T-helper 1 cell treated with Interleukin-12 subunit alpha and Interleukin-12 subunit beta and Interleukin-4 antibody, amounts not matched to agents 30 μg/mL and 1 μg/mL, for 36 hours (primary cell): Measurements from ENCODE around the gene FBXO44.

ENCODE experiments used
- H3K27ac Mint-ChIP-seq: one replicate; pipeline ENCODE4 v1.8.0; 2021; ENCODE audit warnings: mild to moderate bottlenecking, mixed read lengths
- H3K27me3 Mint-ChIP-seq: one replicate; pipeline ENCODE4 v1.8.0; 2021; ENCODE audit warnings: low read depth, mixed read lengths
- H3K36me3 Mint-ChIP-seq: one replicate; pipeline ENCODE4 v1.8.0; 2021; ENCODE audit warnings: low read depth, mixed read lengths
- H3K4me1 Mint-ChIP-seq: one replicate; pipeline ENCODE4 v1.8.0; 2021; ENCODE audit warnings: low read depth, mixed read lengths
- H3K4me3 Mint-ChIP-seq: one replicate; pipeline ENCODE4 v1.8.0; 2021; ENCODE audit warnings: mild to moderate bottlenecking, moderate library complexity, mixed read lengths
- H3K9me3 Mint-ChIP-seq: one replicate; pipeline ENCODE4 v1.8.0; 2021; ENCODE audit warnings: mixed read lengths

FBXO44 gene

GRCh38 chr1:11682287-11682771 is 27.7 kb downstream of the FBXO44 start:
- Mint-ChIP-seq H3K27me3 (peaks cover 5% of the 10 kb centered on the region), H3K4me1 (peaks cover 10% of the 10 kb centered on the region), H3K27ac (no peak overlapping the region), H3K9me3 (no peaks in the 10 kb centered on the region), H3K36me3 (peaks cover 3% of the 10 kb centered on the region), H3K4me3 (peak overlapping the region; percentile 54)

- no peaks in the 10 kb centered on the region for H3K9me3 Mint-ChIP-seq
- H3K27ac Mint-ChIP-seq: no peak overlapping the region
- H3K4me3 Mint-ChIP-seq: no peak overlapping the region
- peaks cover 7% of the 10 kb centered on the region for H3K27me3 Mint-ChIP-seq
- peaks cover 10% of the 10 kb centered on the region for H3K4me1 Mint-ChIP-seq
- peaks cover 3% of the 10 kb centered on the region for H3K36me3 Mint-ChIP-seq
These were observed 28.1 kb downstream of the FBXO44 start for GRCh38 chr1:11682799-11683198.

- Mint-ChIP-seq H3K9me3 (no peaks in the 10 kb centered on the region), H3K27me3 (peaks cover 20% of the 10 kb centered on the region), H3K4me1 (peaks cover 5% of the 10 kb centered on the region), H3K27ac (no peak overlapping the region), H3K36me3 (no peaks in the 10 kb centered on the region), H3K4me3 (no peak overlapping the region)
These were observed 29.4 kb downstream of the FBXO44 start for GRCh38 chr1:11684070-11684469.

- Mint-ChIP-seq H3K4me3 (no peak overlapping the region), H3K27me3 (peaks cover 31% of the 10 kb centered on the region), H3K36me3 (no peaks in the 10 kb centered on the region), H3K27ac (no peak overlapping the region), H3K4me1 (peaks cover 2% of the 10 kb centered on the region), H3K9me3 (no peaks in the 10 kb centered on the region)
These were observed 30.6 kb downstream of the FBXO44 start for GRCh38 chr1:11685210-11685752.

- H3K36me3 Mint-ChIP-seq: no peaks in the 10 kb centered on the region
- no peak overlapping the region for H3K4me3 Mint-ChIP-seq
- H3K27ac Mint-ChIP-seq: no peak overlapping the region
- H3K4me1 Mint-ChIP-seq: peaks cover 10% of the 10 kb centered on the region
- H3K9me3 Mint-ChIP-seq: no peaks in the 10 kb centered on the region
- H3K27me3 Mint-ChIP-seq: peaks cover 52% of the 10 kb centered on the region
These were observed 33.8 kb downstream of the FBXO44 start for GRCh38 chr1:11688506-11688905.

GRCh38 chr1:11690397-11691301 is 36.0 kb downstream of the FBXO44 start:
- no peaks in the 10 kb centered on the region for H3K9me3 Mint-ChIP-seq
- H3K4me3 Mint-ChIP-seq: no peak overlapping the region
- no peak overlapping the region for H3K27ac Mint-ChIP-seq
- H3K27me3 Mint-ChIP-seq: peaks cover 59% of the 10 kb centered on the region
- no peaks in the 10 kb centered on the region for H3K36me3 Mint-ChIP-seq
- peaks cover 13% of the 10 kb centered on the region for H3K4me1 Mint-ChIP-seq

- H3K27me3 Mint-ChIP-seq: peaks cover 54% of the 10 kb centered on the region
- no peak within 1 kb of the TSS for H3K27ac Mint-ChIP-seq
- H3K4me3 Mint-ChIP-seq: peak within 1 kb of the TSS; percentile 50
These were observed 36.7 kb downstream of the FBXO44 start, which contains the start of gene DRAXIN for GRCh38 chr1:11691302-11691914. Gene DRAXIN, plus strand, starts transcription at chr1:11691710. Its CDS starts 14,549 bp downstream, at chr1:11706259.

GRCh38 chr1:11691928-11692711 is 37.4 kb downstream of the FBXO44 start:
- Mint-ChIP-seq H3K4me1 (peaks cover 13% of the 10 kb centered on the region), H3K9me3 (no peaks in the 10 kb centered on the region), H3K4me3 (peak overlapping the region; percentile 50), H3K27me3 (peaks cover 54% of the 10 kb centered on the region), H3K36me3 (no peaks in the 10 kb centered on the region), H3K27ac (no peak overlapping the region)

More at GRCh38 chr1:11691302-11691914, 36.7 kb downstream of the FBXO44 start, which contains the start of gene DRAXIN:
- H3K9me3 Mint-ChIP-seq: no peaks in the 10 kb centered on the region
- H3K4me1 Mint-ChIP-seq: peaks cover 13% of the 10 kb centered on the region
- H3K36me3 Mint-ChIP-seq: no peaks in the 10 kb centered on the region

GRCh38 chr1:11693024-11693590 is 38.4 kb downstream of the FBXO44 start:
- peak overlapping the region; percentile 30 for H3K4me3 Mint-ChIP-seq
- H3K36me3 Mint-ChIP-seq: no peaks in the 10 kb centered on the region
- peaks cover 49% of the 10 kb centered on the region for H3K27me3 Mint-ChIP-seq
- H3K9me3 Mint-ChIP-seq: no peaks in the 10 kb centered on the region
- H3K4me1 Mint-ChIP-seq: peaks cover 13% of the 10 kb centered on the region
- no peak overlapping the region for H3K27ac Mint-ChIP-seq

- H3K36me3 Mint-ChIP-seq: no peaks in the 10 kb centered on the region
- peaks cover 49% of the 10 kb centered on the region for H3K27me3 Mint-ChIP-seq
- H3K27ac Mint-ChIP-seq: no peak overlapping the region
- peaks cover 13% of the 10 kb centered on the region for H3K4me1 Mint-ChIP-seq
- no peaks in the 10 kb centered on the region for H3K9me3 Mint-ChIP-seq
- H3K4me3 Mint-ChIP-seq: no peak overlapping the region
These were observed 39.2 kb downstream of the FBXO44 start for GRCh38 chr1:11693917-11694316.

GRCh38 chr1:11695861-11696260 is 41.2 kb downstream of the FBXO44 start:
- Mint-ChIP-seq H3K36me3 (no peaks in the 10 kb centered on the region), H3K9me3 (no peaks in the 10 kb centered on the region), H3K27me3 (peaks cover 34% of the 10 kb centered on the region), H3K4me1 (peaks cover 8% of the 10 kb centered on the region), H3K4me3 (no peak overlapping the region), H3K27ac (no peak overlapping the region)

- Mint-ChIP-seq H3K27ac (no peak overlapping the region), H3K4me1 (peaks cover 8% of the 10 kb centered on the region), H3K4me3 (no peak overlapping the region)
These were observed 42.7 kb downstream of the FBXO44 start for GRCh38 chr1:11697188-11697892.

GRCh38 chr1:11697893-11698210 is 43.2 kb downstream of the FBXO44 start:
- H3K27ac Mint-ChIP-seq: no peak overlapping the region
- H3K9me3 Mint-ChIP-seq: no peaks in the 10 kb centered on the region
- peaks cover 7% of the 10 kb centered on the region for H3K4me1 Mint-ChIP-seq
- no peak overlapping the region for H3K4me3 Mint-ChIP-seq
- H3K27me3 Mint-ChIP-seq: peaks cover 24% of the 10 kb centered on the region
- no peaks in the 10 kb centered on the region for H3K36me3 Mint-ChIP-seq

More at GRCh38 chr1:11697188-11697892, 42.7 kb downstream of the FBXO44 start:
- Mint-ChIP-seq H3K9me3 (no peaks in the 10 kb centered on the region), H3K27me3 (peaks cover 29% of the 10 kb centered on the region), H3K36me3 (no peaks in the 10 kb centered on the region)
